IPS-20b (cell line): ENCODE measurements around the gene ACTRT3.
"Not testable (repeated sequence)": the region's sequence is repeated elsewhere in the genome, so short reads cannot be mapped to it uniquely, and the experiment has no call there.

Experiments used
- H3K27ac ChIP-seq: one replicate; pipeline ENCODE4 v1.5.1; 2013; ENCODE audit warnings: low read length
- H3K27me3 ChIP-seq: 2 replicates; pipeline ENCODE4 v1.6.1; 2013; ENCODE audit warnings: mild to moderate bottlenecking, low read length, inconsistent platforms; ENCODE audit not compliant: insufficient read depth
- H3K36me3 ChIP-seq: 2 replicates; pipeline ENCODE4 v1.6.1; 2013; ENCODE audit warnings: low read depth, mild to moderate bottlenecking, inconsistent platforms, low read length, moderate library complexity; ENCODE audit not compliant: insufficient read depth
- H3K4me1 ChIP-seq: 2 replicates; pipeline ENCODE4 v1.6.1; 2013; ENCODE audit warnings: mild to moderate bottlenecking, control low read depth, inconsistent platforms, low read length, moderate library complexity; ENCODE audit not compliant: insufficient read depth
- H3K4me3 ChIP-seq: 2 replicates; pipeline ENCODE4 v1.5.1; 2013; ENCODE audit warnings: mild to moderate bottlenecking, low read length, inconsistent platforms
- H3K9ac ChIP-seq: 2 replicates; pipeline ENCODE4 v1.6.1; 2013; ENCODE audit warnings: low read depth, mild to moderate bottlenecking, inconsistent platforms, low read length, moderate library complexity
- H3K9me3 ChIP-seq: 2 replicates; pipeline ENCODE4 v1.6.1; 2013; ENCODE audit warnings: mild to moderate bottlenecking, low read depth, low read length, inconsistent platforms; ENCODE audit not compliant: insufficient read depth

Gene ACTRT3

DNA sequence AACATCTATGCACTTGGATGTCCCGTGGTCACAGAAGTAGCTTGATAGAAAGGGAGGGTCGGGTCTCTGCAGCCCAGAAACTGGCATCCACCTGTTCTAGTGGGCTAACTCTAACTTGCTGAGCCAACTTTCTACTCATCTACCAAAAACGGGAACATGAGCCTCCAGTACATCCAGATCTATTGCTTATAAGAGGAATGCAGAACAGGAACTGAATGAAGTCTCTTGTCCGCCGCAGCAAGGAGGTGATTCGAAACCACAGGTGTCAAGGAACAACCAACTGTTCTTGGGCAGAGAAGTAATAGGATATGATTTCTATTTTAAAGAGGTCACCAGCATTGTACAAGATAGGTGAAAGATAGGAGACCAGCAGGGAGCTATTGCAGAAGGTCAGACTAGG, 22.4 kb downstream of the ACTRT3 start:
- Histone ChIP-seq H3K27me3 (no peaks in the 10 kb centered on the region), H3K9me3 (no peaks in the 10 kb centered on the region), H3K27ac (no peak overlapping the region), H3K4me1 (no peaks in the 10 kb centered on the region; the same call in 1 of the 2 replicates), H3K9ac (no peak overlapping the region), H3K4me3 (no peak overlapping the region), H3K36me3 (no peaks in the 10 kb centered on the region)

DNA sequence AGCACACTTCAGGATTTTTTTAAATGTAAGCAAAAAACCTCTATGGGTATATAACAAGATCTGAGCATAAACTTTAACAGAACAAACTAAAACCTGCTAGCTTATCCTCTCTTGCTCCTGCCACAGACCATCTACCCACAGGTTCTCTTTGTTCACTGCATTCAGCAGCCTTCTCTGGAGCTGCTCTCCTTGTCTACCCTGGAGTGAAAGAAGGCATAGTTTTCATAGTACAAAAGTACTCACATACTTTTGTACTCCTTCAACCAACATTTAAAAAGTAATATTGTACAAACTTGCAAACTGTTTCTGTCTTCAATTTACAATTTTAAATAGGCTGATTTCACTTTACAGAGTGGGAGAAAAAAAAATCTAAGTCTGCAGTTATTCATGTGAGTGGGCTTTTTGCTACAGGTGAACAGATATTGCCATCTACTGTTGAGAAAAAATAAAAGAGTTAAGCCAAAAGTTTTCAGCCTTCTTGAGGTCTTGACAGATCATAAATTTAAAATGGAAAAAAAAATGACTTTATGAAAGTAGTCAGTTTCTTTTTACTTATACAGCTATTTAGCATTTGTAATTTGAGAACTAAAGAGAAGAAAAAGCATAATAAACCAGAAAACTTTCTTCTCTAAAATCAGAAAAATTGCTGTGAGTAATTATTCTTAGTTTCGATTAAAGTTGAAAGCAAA, 24.9 kb downstream of the ACTRT3 start:
- no peak overlapping the region for H3K9ac ChIP-seq
- no peaks in the 10 kb centered on the region for H3K36me3 ChIP-seq
- no peaks in the 10 kb centered on the region for H3K9me3 ChIP-seq
- H3K27ac ChIP-seq, result no peak overlapping the region
- no peak overlapping the region for H3K4me3 ChIP-seq
- peaks cover 2% of the 10 kb centered on the region; the same call in 1 of the 2 replicates for H3K4me1 ChIP-seq
- H3K27me3 ChIP-seq, result no peaks in the 10 kb centered on the region

DNA sequence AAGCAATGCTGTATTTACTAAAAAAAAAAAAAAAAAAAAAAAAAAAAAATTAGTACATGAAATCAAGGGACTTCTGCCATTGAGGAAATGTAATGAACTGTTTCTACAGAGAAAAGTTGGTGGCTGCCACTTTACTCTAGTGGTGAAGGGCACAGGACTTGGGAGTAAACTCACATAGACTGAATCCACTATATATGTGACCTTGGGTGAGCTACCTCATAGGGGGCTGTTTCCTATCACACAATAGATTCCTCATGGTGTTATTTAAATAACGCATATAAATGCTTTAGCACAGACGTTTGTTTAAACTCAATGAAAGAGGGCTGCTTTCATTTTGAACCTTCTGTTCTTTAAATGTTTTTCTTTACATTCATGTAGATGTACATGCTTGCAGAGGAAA, 30.3 kb downstream of the ACTRT3 start:
- Histone ChIP-seq H3K36me3 (no peaks in the 10 kb centered on the region), H3K27ac (no peak overlapping the region), H3K9me3 (peaks cover 8% of the 10 kb centered on the region; the same call in 1 of the 2 replicates), H3K9ac (no peak overlapping the region), H3K4me3 (no peak overlapping the region), H3K27me3 (no peaks in the 10 kb centered on the region), H3K4me1 (peaks cover 6% of the 10 kb centered on the region; the same call in 1 of the 2 replicates)

DNA sequence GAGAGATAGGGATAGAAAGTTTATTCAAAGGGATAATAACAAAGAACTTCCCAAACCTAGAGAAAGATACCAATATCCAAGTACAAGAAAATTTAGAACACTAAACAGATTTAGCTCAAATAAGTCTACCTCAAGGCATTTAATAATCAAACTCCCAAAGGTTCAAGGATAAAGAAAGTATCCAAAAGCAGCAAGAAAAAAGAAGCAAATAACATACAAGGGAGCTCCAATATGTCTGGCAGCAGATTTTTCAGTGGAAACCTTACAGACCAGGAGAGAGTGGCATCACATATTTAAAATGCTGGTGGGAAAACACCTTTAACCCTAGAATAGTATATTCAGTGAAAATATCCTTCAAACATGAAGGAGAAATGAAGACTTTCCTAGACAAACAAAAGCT, 37.5 kb downstream of the ACTRT3 start:
- not testable (repeated sequence) for H3K27me3 ChIP-seq, H3K9ac ChIP-seq, H3K4me3 ChIP-seq, H3K4me1 ChIP-seq, H3K27ac ChIP-seq, H3K36me3 ChIP-seq
- peaks cover 12% of the 10 kb centered on the region for H3K9me3 ChIP-seq

DNA sequence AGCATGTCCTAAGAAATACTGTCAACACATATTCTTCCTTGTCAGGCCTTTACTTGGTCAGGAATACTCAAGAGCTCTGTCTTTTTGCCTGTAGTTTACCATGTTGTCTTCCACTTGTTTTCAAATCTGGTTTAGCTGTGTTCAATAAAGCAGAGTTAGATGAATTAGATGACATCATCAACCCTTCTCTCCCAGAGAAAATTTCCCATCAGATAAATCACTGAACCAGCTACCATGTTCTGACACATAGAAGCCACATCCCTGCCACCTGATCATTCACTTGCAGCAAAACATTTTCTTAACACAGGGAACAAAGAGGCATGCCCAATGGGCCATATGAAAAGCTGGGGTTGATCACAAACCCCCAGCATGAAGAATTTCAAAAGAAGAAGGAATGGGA, 46.6 kb downstream of the ACTRT3 start:
- Histone ChIP-seq H3K4me1 (no peaks in the 10 kb centered on the region), H3K36me3 (no peaks in the 10 kb centered on the region), H3K27ac (no peak overlapping the region), H3K9me3 (no peaks in the 10 kb centered on the region), H3K4me3 (no peak overlapping the region), H3K9ac (no peak overlapping the region), H3K27me3 (no peaks in the 10 kb centered on the region)

DNA sequence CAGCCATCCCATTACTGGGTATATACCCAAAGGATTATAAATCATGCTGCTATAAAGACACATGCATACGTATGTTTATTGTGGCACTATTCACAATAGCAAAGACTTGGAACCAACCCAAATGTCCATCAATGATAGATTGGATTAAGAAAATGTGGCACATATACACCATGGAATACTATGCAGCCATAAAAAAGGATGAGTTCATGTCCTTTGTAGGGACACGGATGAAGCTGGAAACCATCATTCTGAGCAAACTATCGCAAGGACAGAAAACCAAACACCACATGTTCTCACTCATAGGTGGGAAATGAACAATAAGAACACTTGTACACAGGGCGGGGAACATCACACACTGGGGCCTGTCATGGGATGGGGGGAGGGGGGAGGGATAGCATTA, 50.9 kb downstream of the ACTRT3 start:
- H3K27ac ChIP-seq, H3K9me3 ChIP-seq, H3K9ac ChIP-seq, H3K36me3 ChIP-seq, H3K4me1 ChIP-seq, H3K4me3 ChIP-seq, H3K27me3 ChIP-seq: not testable (repeated sequence)
